GM23338 (cell line): ENCODE results near the gene ARHGEF17. TPM values are rescaled to one million over a fixed set of nuclear protein-coding genes. Genes with fewer than 3 reads are reported as not detected.

Source experiments
- ATAC-seq: fragments of 200-7000 bp; cut with Tn5 transposase; 3 replicates; pipeline ENCODE4 v1.9.1; 2020
- DNase-seq: peaks from one replicate; pipeline ENCODE4 v3.0.0-alpha.2; 2015; ENCODE audit warnings: low spot score
- H2AFZ ChIP-seq: fragments of 200-600 bp; sonication (generic); 2 replicates; pipeline ENCODE4 v1.8.0; 2016; ENCODE audit warnings: antibody characterized with exemption, mild to moderate bottlenecking, moderate library complexity
- H3F3A ChIP-seq: fragments of 200-600 bp; sonication (generic); replicated peaks from 2 replicates; pipeline ENCODE4 v1.8.0; 2017; ENCODE audit warnings: antibody characterized with exemption, mixed run types, low read depth
- H3K27ac ChIP-seq: fragments of 200-600 bp; sonication (generic); 2 replicates; pipeline ENCODE4 v1.6.1; 2016; ENCODE audit warnings: low read depth
- H3K27me3 ChIP-seq: fragments of 200-600 bp; sonication (generic); 2 replicates; pipeline ENCODE4 v1.8.0; 2016; ENCODE audit warnings: mild to moderate bottlenecking, mixed run types, moderate library complexity; ENCODE audit not compliant: insufficient read depth
- H3K36me3 ChIP-seq: fragments of 200-600 bp; sonication (generic); 2 replicates; pipeline ENCODE4 v1.8.0; 2016; ENCODE audit warnings: mild to moderate bottlenecking; ENCODE audit not compliant: insufficient read depth
- H3K4me1 ChIP-seq: fragments of 200-600 bp; sonication (generic); 2 replicates; pipeline ENCODE4 v1.8.0; 2016; ENCODE audit warnings: mild to moderate bottlenecking, moderate library complexity; ENCODE audit not compliant: insufficient read depth
- H3K4me2 ChIP-seq: fragments of 200-600 bp; sonication (generic); 2 replicates; pipeline ENCODE4 v1.7.1; 2017; ENCODE audit warnings: mixed run types
- H3K4me3 ChIP-seq: fragments of 200-600 bp; sonication (generic); 2 replicates; pipeline ENCODE4 v1.6.1; 2016; ENCODE audit warnings: mixed run types
- H3K79me2 ChIP-seq: fragments of 200-600 bp; sonication (generic); replicated peaks from 2 replicates; pipeline ENCODE4 v1.8.0; 2017; ENCODE audit warnings: mild to moderate bottlenecking; ENCODE audit not compliant: insufficient read depth
- H3K9me2 ChIP-seq: fragments of 200-600 bp; sonication (generic); 2 replicates; pipeline ENCODE4 v1.8.0; 2017; ENCODE audit not compliant: insufficient read depth
- H4K20me1 ChIP-seq: fragments of 200-600 bp; sonication (generic); replicated peaks from 2 replicates; pipeline ENCODE4 v1.8.0; 2017; ENCODE audit warnings: mild to moderate bottlenecking; ENCODE audit not compliant: insufficient read depth
- H3K27ac Mint-ChIP-seq: 2 replicates; pipeline ENCODE4 v1.8.0; 2020; ENCODE audit warnings: inconsistent platforms, mild to moderate bottlenecking, moderate library complexity, mixed read lengths
- H3K27me3 Mint-ChIP-seq: 3 replicates; pipeline ENCODE4 v1.8.0; 2022; ENCODE audit warnings: low read depth, mild to moderate bottlenecking, moderate library complexity, mixed read lengths, inconsistent platforms; ENCODE audit not compliant: insufficient read depth, poor library complexity
- H3K36me3 Mint-ChIP-seq: 3 replicates; pipeline ENCODE4 v1.8.0; 2021; ENCODE audit warnings: low read depth, mild to moderate bottlenecking, inconsistent platforms, moderate library complexity, mixed read lengths
- H3K4me1 Mint-ChIP-seq: 3 replicates; pipeline ENCODE4 v1.8.0; 2020; ENCODE audit warnings: mild to moderate bottlenecking, inconsistent platforms, mixed read lengths
- H3K4me3 Mint-ChIP-seq: 3 replicates; pipeline ENCODE4 v1.8.0; 2021; ENCODE audit warnings: moderate library complexity, mild to moderate bottlenecking, inconsistent platforms, mixed read lengths
- H3K9me3 Mint-ChIP-seq: 3 replicates; pipeline ENCODE4 v1.8.0; 2020; ENCODE audit warnings: moderate library complexity, mild to moderate bottlenecking, inconsistent platforms, mixed read lengths
- EZH2 ChIP-seq: fragments of 200-600 bp; sonication (generic); IDR thresholded peaks from one replicate; pipeline ENCODE4 v1.8.0; 2017; ENCODE audit warnings: antibody characterized with exemption, mild to moderate bottlenecking, low read depth; ENCODE audit not compliant: unreplicated experiment
- EZH2phosphoT487 ChIP-seq: fragments of 200-600 bp; sonication (generic); IDR thresholded peaks from one replicate; pipeline ENCODE4 v1.8.1; 2018; ENCODE audit warnings: antibody characterized with exemption; ENCODE audit not compliant: unreplicated experiment
- JUNB ChIP-seq: IDR thresholded peaks from one replicate; pipeline ENCODE4 v1.6.1; 2016; ENCODE audit warnings: antibody characterized with exemption; ENCODE audit not compliant: unreplicated experiment
- NANOG ChIP-seq: IDR thresholded peaks from 2 replicates; pipeline ENCODE4 v1.6.1; 2016; ENCODE audit warnings: antibody characterized with exemption, borderline replicate concordance
- POLR2AphosphoS5 ChIP-seq: IDR thresholded peaks from 2 replicates; pipeline ENCODE4 v1.6.1; 2016; ENCODE audit warnings: antibody characterized with exemption, low read depth
- REST ChIP-seq: IDR thresholded peaks from one replicate; pipeline ENCODE4 v1.6.1; 2018; ENCODE audit warnings: antibody characterized with exemption; ENCODE audit not compliant: unreplicated experiment
- STAT1 ChIP-seq: IDR thresholded peaks from one replicate; pipeline ENCODE4 v1.6.1; 2016; ENCODE audit warnings: antibody characterized with exemption; ENCODE audit not compliant: unreplicated experiment
- ZNF331 ChIP-seq: fragments of 250-450 bp; sonication (Bioruptor Pico); IDR thresholded peaks from 2 replicates; pipeline ENCODE4 v1.5.0; 2020; ENCODE audit warnings: low read depth, mild to moderate bottlenecking, moderate library complexity
- ZNF462 ChIP-seq: fragments of 250-450 bp; sonication (Bioruptor Pico); IDR thresholded peaks from 2 replicates; pipeline ENCODE4 v1.5.0; 2020; ENCODE audit warnings: mild to moderate bottlenecking, moderate library complexity
- polyA plus RNA-seq: library from polyadenylated mRNA; unstranded; fragments of >200 nt; fragmentation: Nextera tagmentation; extraction: Ambion mirVana; gene quantifications from 2 replicates; pipeline ENCODE4 v1.2.1, GENCODE V29; 2016
- total RNA-seq: library from RNA; depleted of rRNA; stranded (reverse); fragments of >200 nt; shearing (Covaris generic); gene quantifications from 2 replicates; pipeline ENCODE4 v1.2.3, GENCODE V29; 2014

Gene ARHGEF17
- total and polyA plus RNA-seq, 2 experiments from 2014 or later = 2.9 to 15.0 TPM

- H3K4me2 ChIP-seq = no peak overlapping the region
- ATAC-seq (no peak), DNase-seq (no peak)
- no peak overlapping the region for H3K4me3 ChIP-seq
- no peaks in the 10 kb centered on the region for H3F3A ChIP-seq
- TF ChIP-seq ZNF462 (CRISPR knock-in tag) (no peak), POLR2AphosphoS5 (no peak), ZNF331 (CRISPR knock-in tag) (no peak), EZH2phosphoT487 (no peak), REST (no peak), STAT1 (no peak), EZH2 (no peak), NANOG (no peak), JUNB (no peak)
- H3K27ac Mint-ChIP-seq = no peak overlapping the region
- H3K4me1 Mint-ChIP-seq = peaks cover 17% of the 10 kb centered on the region
- H3K9me2 ChIP-seq = no peaks in the 10 kb centered on the region
- no peaks in the 10 kb centered on the region for H3K9me3 Mint-ChIP-seq
- H3K27me3 ChIP-seq = no peaks in the 10 kb centered on the region
- peaks cover 11% of the 10 kb centered on the region for H3K27me3 Mint-ChIP-seq
- no peaks in the 10 kb centered on the region; the same call in 2 of the 3 replicates for H3K36me3 Mint-ChIP-seq
- H3K27ac ChIP-seq = no peak overlapping the region
- no peak overlapping the region for H2AFZ ChIP-seq
- H4K20me1 ChIP-seq = no peaks in the 10 kb centered on the region; the same call in none of the 2 replicates
- peaks cover 1% of the 10 kb centered on the region; the same call in 1 of the 2 replicates for H3K79me2 ChIP-seq
- H3K4me3 Mint-ChIP-seq = no peak overlapping the region
- no peaks in the 10 kb centered on the region for H3K36me3 ChIP-seq
- no peaks in the 10 kb centered on the region for H3K4me1 ChIP-seq
These were observed 82.8 kb downstream of the ARHGEF17 start for GRCh38 chr11:73390601-73391565.
